ENCODE results near the gene TMEM150B. TPM values are rescaled to one million over a fixed set of nuclear protein-coding genes. Genes with fewer than 3 reads are reported as not detected.

Gene TMEM150B
- total and polyA plus RNA-seq, 2 of the 13 experiments (the other 11 are each of a cell fraction or from before 2014, with no cell fraction given), result 1.3 to 1.8 TPM

DNA sequence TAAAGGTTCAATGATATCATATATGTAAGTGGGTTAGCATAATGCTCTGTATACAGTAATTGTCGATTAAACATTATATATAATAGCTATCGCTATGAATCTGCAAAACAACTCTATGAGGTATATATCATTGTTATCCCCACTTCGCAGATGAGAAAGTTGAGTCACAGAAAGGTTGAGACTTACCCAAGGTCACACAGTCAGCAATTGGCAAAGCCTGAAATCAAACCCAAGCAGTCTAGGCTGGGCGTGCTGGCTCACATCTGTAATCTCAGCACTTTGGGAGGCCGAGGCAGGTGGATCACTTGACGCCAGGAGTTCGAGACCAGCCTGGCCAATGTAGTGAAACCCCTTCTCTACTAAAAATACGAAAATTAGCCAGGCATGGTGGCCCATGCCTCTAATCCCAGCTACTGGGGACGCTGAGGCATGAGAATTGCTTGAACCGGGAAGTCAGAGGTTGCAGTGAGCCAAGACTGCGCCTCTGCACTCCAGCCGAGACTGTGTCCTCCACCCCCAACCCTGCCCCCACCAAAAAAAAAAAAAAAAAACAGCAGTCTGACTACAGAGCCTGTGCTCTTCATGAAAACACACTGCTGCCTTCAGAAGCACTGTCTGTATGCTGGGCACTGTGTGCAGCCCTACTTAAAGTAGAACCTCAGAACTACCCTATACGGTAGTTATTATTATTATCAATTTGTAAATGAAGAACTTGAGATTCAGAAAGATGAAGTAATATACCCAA is 46.6 kb downstream of the TMEM150B start:
- intact Hi-C loops (cut with micrococcal nuclease; ENCODE audit: unreplicated experiment), result no loop called here
- Histone ChIP-seq H3K9me3 (ENCODE audit: low read length) (no peaks in the 10 kb centered on the region), H4K20me1 (ENCODE audit: insufficient read depth, low read length) (no peaks in the 10 kb centered on the region), H3K79me2 (ENCODE audit: insufficient read depth, low read length) (peaks cover 6% of the 10 kb centered on the region), H3K4me2 (ENCODE audit: low read depth, low read length) (peak overlapping the region; percentile 93), H3K36me3 (replicated peaks in 1 of 2; ENCODE audit: control insufficient read depth in 1 of 2, insufficient read depth in 2 of 2, low read length in 2 of 2) (peaks cover 7 to 25% of the 10 kb centered on the region in 2 experiments; a peak in 3 of 5 replicates), H3K4me3 (replicated peaks in 1 of 3; ENCODE audit: insufficient read depth in 1 of 3, low read depth in 2 of 3, low read length in 3 of 3) (peak overlapping the region; percentile 86 to 97 (median 93)), H3K9ac (ENCODE audit: insufficient read depth, low read depth, low read length) (peak overlapping the region; percentile 77; the same call in 1 of the 2 replicates), H3K27me3 (ENCODE audit: control insufficient read depth in 1 of 2, insufficient read depth in 2 of 2, low read length in 2 of 2) (peaks cover 0 to 8% of the 10 kb centered on the region in 2 experiments; a peak in 3 of 5 replicates), H3K4me1 (ENCODE audit: insufficient read depth, low read length) (peaks cover 24% of the 10 kb centered on the region), H2AFZ (ENCODE audit: low read length) (no peak overlapping the region), H3K27ac (ENCODE audit: extremely low read length, insufficient read depth, low read length) (no peak overlapping the region)
- FAIRE-seq (no peak), DNase-seq (ENCODE audit: low spot score) (no peak), ATAC-seq (no peak)
- WGBS (ENCODE audit: low lambda C conversion rate), result 91% methylated on average over 13 of the region's 13 CpGs
- TF ChIP-seq ZNF629 (CRISPR knock-in tag; conservative IDR thresholded peaks at IDR 0.05), result peak; percentile 80
- no peak for TF ChIP-seq ZNF792 (CRISPR knock-in tag; IDR thresholded peaks at IDR 0.05)
- ChIA-PET CTCF (ENCODE audit: low intra/inter-chr PET ratio, low total read pairs) (no interaction called here), POLR2A (interaction anchor here (0.5 to 5.1 kb wide), 3 partner anchors 18 to 198 kb away, joined by 3 to 58 read pairs (median 3); partner anchors contain the start of gene PPP6R1)
- BruUV-seq (replicated peaks), result no TSS peak
- in situ Hi-C loops (cut with HindIII; ENCODE audit: extremely low pct_ligation_motif_present, low pct_unique_long_range_greater_than_20kb), result no loop called here

DNA sequence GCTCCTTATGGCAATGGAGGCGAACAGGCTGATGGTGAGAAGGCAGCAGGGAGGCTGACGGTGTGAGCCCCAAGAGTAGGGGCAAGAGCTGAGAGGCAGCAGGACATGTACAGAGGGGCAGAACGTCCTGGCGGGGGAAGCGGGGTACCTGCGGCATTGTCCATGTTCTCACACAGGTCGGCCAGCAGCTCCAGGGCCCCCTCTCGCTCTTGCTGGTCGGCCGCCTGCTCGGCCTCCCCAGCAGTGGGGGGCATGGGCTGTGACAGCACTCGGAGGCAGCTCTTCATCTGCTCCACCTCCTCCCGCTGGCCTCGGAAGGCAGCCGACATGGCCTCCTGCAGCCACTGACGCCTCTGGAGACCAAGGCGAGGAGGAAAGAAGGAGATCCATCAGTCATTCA is 47.6 kb downstream of the TMEM150B start:
- WGBS (ENCODE audit: low lambda C conversion rate), result 98% methylated on average over 13 of the region's 17 CpGs

More for the DNA sequence above, 47.6 kb downstream of the TMEM150B start:
- FAIRE-seq (no peak), DNase-seq (ENCODE audit: low spot score) (no peak), ATAC-seq (no peak)
- BruUV-seq (replicated peaks), result no TSS peak
- CTCF ChIA-PET (ENCODE audit: low intra/inter-chr PET ratio, low total read pairs), result no interaction called here
- POLR2A ChIA-PET, result interaction anchor here (0.8 to 1.2 kb wide), 2 partner anchors 64 to 71 kb away, joined by 3 read pairs; no protein-coding TSS in a partner anchor
- Histone ChIP-seq H3K4me3 (replicated peaks in 1 of 3; ENCODE audit: insufficient read depth in 1 of 3, low read depth in 2 of 3, low read length in 3 of 3) (no peak overlapping the region), H3K9me3 (ENCODE audit: low read length) (no peaks in the 10 kb centered on the region), H3K27me3 (ENCODE audit: control insufficient read depth in 1 of 2, insufficient read depth in 2 of 2, low read length in 2 of 2) (no peaks in the 10 kb centered on the region; a peak in 1 of 5 replicates), H3K9ac (ENCODE audit: insufficient read depth, low read depth, low read length) (no peak overlapping the region), H3K4me2 (ENCODE audit: low read depth, low read length) (no peak overlapping the region), H3K36me3 (replicated peaks in 1 of 2; ENCODE audit: control insufficient read depth in 1 of 2, insufficient read depth in 2 of 2, low read length in 2 of 2) (peaks cover 7 to 33% of the 10 kb centered on the region in 2 experiments; a peak in 3 of 5 replicates), H3K27ac (ENCODE audit: extremely low read length, insufficient read depth, low read length) (no peak overlapping the region), H3K4me1 (ENCODE audit: insufficient read depth, low read length) (peaks cover 24% of the 10 kb centered on the region), H4K20me1 (ENCODE audit: insufficient read depth, low read length) (no peaks in the 10 kb centered on the region), H3K79me2 (ENCODE audit: insufficient read depth, low read length) (peaks cover 6% of the 10 kb centered on the region), H2AFZ (ENCODE audit: low read length) (no peak overlapping the region)
- intact Hi-C loops (cut with micrococcal nuclease; ENCODE audit: unreplicated experiment), result no loop called here
- in situ Hi-C loops (cut with HindIII; ENCODE audit: extremely low pct_ligation_motif_present, low pct_unique_long_range_greater_than_20kb), result no loop called here
- TF ChIP-seq, protein P1, sequence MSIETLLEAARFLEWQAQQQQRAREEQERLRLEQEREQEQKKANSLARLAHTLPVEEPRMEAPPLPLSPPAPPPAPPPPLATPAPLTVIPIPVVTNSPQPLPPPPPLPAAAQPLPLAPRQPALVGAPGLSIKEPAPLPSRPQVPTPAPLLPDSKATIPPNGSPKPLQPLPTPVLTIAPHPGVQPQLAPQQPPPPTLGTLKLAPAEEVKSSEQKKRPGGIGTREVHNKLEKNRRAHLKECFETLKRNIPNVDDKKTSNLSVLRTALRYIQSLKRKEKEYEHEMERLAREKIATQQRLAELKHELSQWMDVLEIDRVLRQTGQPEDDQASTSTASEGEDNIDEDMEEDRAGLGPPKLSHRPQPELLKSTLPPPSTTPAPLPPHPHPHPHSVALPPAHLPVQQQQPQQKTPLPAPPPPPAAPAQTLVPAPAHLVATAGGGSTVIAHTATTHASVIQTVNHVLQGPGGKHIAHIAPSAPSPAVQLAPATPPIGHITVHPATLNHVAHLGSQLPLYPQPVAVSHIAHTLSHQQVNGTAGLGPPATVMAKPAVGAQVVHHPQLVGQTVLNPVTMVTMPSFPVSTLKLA (IDR thresholded peaks at IDR 0.05), result no peak
- TF ChIP-seq ZNF720 (CRISPR knock-in tag; IDR thresholded peaks at IDR 0.05) (no peak), BHLHE40 (IDR thresholded peaks at IDR 0.05; ENCODE audit: low read length) (no peak), SALL2 (CRISPR knock-in tag; IDR thresholded peaks at IDR 0.05) (no peak), ZNF260 (CRISPR knock-in tag; IDR thresholded peaks at IDR 0.05; ENCODE audit: borderline replicate concordance, low read depth) (no peak), CHD4 (IDR thresholded peaks at IDR 0.05; ENCODE audit: borderline replicate concordance, low read length) (no peak), ZKSCAN8 (CRISPR knock-in tag; IDR thresholded peaks at IDR 0.05; ENCODE audit: borderline replicate concordance) (no peak), SIN3B (IDR thresholded peaks at IDR 0.05; ENCODE audit: low read length) (no peak), FOXM1 (CRISPR knock-in tag; IDR thresholded peaks at IDR 0.05) (no peak), ZNF274 (CRISPR knock-in tag; IDR thresholded peaks at IDR 0.05) (no peak)
- TF ChIP-seq, protein P2, sequence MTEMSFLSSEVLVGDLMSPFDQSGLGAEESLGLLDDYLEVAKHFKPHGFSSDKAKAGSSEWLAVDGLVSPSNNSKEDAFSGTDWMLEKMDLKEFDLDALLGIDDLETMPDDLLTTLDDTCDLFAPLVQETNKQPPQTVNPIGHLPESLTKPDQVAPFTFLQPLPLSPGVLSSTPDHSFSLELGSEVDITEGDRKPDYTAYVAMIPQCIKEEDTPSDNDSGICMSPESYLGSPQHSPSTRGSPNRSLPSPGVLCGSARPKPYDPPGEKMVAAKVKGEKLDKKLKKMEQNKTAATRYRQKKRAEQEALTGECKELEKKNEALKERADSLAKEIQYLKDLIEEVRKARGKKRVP (CRISPR knock-in tag; IDR thresholded peaks at IDR 0.05), result no peak

Data from HepG2 (cell line).